Lower leg skin (tissue), 4 donors: ENCODE data around the gene PARP15. TPM values are rescaled to one million over a fixed set of nuclear protein-coding genes. Genes with fewer than 3 reads are reported as not detected.

ENCODE experiments used
- DNase-seq, 2 donors: peaks; one replicate each; pipeline ENCODE4 v3.0.0-alpha.2; 2019; ENCODE audit warnings: low spot score in 2 of 2
- H3K4me3 ChIP-seq: fragments of 200-600 bp; sonication (generic); 2 replicates; pipeline ENCODE4 v1.5.1; 2017; ENCODE audit warnings: mild to moderate bottlenecking, low read depth; ENCODE audit not compliant: poor library complexity, severe bottlenecking
- POLR2A ChIP-seq, 2 donors: fragments of 450-650 bp; IDR thresholded peaks; one replicate each; pipeline ENCODE4 v1.6.1; 2016 to 2017; ENCODE audit warnings: antibody characterized with exemption in 2 of 2, mild to moderate bottlenecking in 1 of 2, moderate library complexity in 1 of 2
- whole genome bisulfite sequencing, 2 donors: methylation state at CpG; one replicate each; pipeline ENCODE4 v1.1.5; 2018; 5-methylcytosine and 5-hydroxymethylcytosine counted together
- intact Hi-C: fragments of 100-400 bp; cut with DNase I; formaldehyde crosslinking; loops from one replicate; pipeline ENCODE4 v1.15.0; 2023; ENCODE audit warnings: low total_unique reads
- total RNA-seq, 4 donors: library from RNA; depleted of rRNA; stranded (reverse); fragments of >200 nt; gene quantifications; one replicate each; pipeline ENCODE4 v1.1.0, GENCODE V29; 2016
- TF ChIP-seq, protein P1 (sequence below), 3 donors: fragments of 450-650 bp; IDR thresholded peaks; one replicate each; pipeline ENCODE4 v1.5.1; 2016; ENCODE audit warnings: antibody characterized with exemption in 3 of 3, mild to moderate bottlenecking in 3 of 3, moderate library complexity in 2 of 3

PARP15 gene
- total RNA-seq, 4 donors from 2014 or later: 0.29 to 0.71 (median 0.38) TPM; not detected in 1

DNA sequence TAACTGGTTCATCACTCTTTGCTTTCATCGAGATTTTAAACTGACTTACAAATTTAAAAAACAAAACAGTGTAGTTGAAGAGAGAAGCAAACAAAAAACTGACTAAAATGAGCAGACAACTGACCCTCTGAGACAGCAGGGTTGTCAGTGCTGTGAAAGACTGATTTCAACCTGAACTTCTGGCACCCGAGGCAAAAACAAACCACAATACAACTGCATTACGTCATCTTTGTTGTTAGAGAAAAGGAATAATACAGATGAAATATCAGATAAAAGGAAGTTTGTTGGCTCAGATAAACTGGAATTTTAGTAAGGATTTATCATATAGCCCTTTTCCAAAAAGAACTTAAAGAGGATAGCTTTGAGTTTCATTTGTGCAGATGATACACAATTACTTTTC lies 51.1 kb downstream of the PARP15 start:
- intact Hi-C loops: no loop called here
- DNase-seq: no peak
- no peak overlapping the region for H3K4me3 ChIP-seq
- no peak for TF ChIP-seq POLR2A (IDR thresholded peaks at IDR 0.05)
- TF ChIP-seq, protein P1, sequence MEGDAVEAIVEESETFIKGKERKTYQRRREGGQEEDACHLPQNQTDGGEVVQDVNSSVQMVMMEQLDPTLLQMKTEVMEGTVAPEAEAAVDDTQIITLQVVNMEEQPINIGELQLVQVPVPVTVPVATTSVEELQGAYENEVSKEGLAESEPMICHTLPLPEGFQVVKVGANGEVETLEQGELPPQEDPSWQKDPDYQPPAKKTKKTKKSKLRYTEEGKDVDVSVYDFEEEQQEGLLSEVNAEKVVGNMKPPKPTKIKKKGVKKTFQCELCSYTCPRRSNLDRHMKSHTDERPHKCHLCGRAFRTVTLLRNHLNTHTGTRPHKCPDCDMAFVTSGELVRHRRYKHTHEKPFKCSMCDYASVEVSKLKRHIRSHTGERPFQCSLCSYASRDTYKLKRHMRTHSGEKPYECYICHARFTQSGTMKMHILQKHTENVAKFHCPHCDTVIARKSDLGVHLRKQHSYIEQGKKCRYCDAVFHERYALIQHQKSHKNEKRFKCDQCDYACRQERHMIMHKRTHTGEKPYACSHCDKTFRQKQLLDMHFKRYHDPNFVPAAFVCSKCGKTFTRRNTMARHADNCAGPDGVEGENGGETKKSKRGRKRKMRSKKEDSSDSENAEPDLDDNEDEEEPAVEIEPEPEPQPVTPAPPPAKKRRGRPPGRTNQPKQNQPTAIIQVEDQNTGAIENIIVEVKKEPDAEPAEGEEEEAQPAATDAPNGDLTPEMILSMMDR (IDR thresholded peaks at IDR 0.05): no peak
- WGBS, 2 donors: 42 to 44% methylated on average over 3 of the region's 3 CpGs

DNA sequence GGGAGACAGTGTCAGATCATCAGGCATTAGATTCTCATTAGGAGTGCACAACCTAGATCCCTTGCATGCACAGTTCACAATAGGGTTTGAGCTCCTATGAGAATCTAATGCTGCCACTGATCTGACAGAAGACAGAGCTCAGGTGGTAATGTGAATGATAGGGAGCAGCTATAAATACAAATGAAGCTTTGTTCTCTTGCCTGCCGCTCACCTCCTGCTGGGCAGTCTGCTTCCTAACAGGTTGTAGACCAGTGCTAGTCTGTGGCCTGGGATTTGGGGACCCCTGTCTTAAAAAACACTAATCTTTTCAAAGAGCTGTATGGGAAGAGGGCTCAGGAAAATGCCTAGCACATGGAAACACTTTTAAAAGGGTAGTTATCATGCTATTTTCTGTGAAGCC lies 52.3 kb downstream of the PARP15 start:
- TF ChIP-seq, protein P1 (IDR thresholded peaks at IDR 0.05): no peak
- TF ChIP-seq POLR2A (IDR thresholded peaks at IDR 0.05): no peak
- intact Hi-C loops: no loop called here

DNA sequence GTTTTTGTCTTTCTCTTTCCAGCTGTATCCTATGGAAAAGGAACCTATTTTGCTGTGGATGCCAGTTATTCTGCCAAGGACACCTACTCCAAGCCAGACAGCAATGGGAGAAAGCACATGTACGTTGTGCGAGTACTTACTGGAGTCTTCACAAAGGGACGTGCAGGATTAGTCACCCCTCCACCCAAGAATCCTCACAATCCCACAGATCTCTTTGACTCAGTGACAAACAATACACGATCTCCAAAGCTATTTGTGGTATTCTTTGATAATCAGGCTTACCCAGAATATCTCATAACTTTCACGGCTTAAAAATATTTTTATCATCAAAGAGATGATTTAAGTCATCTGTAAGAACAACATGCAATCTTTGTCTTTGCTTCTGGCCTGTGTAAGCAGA lies 58.3 kb downstream of the PARP15 start:
- no peak for DNase-seq
- TF ChIP-seq, protein P1 (IDR thresholded peaks at IDR 0.05): no peak
- TF ChIP-seq POLR2A (IDR thresholded peaks at IDR 0.05): no peak

More for the DNA sequence above, 52.3 kb downstream of the PARP15 start:
- 95 to 100% methylated on average over 1 of the region's 1 CpG for WGBS, 2 donors
- DNase-seq: no peak
- no peak overlapping the region for H3K4me3 ChIP-seq

DNA sequence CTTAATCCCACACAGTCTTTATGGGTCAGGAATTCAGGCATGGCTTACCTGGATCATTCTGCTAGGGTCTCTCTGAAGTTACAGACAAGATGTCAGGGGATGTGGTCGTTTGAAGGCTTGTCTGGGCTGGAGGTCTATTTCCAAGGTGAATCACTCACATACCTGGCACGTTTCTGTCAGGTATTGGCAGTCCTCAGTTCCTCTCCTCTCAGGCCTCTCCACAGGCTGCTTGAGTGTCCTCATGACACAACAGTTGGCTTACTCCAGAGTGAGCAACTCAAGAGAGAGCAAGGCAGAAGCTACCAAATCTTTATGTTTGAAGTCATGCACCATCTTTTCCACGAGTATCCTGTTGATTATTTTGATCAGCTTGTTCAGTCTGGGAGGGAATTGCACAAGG lies 59.2 kb downstream of the PARP15 start:
- H3K4me3 ChIP-seq: no peak overlapping the region
- TF ChIP-seq POLR2A (IDR thresholded peaks at IDR 0.05): no peak
- TF ChIP-seq, protein P1 (IDR thresholded peaks at IDR 0.05): no peak
- WGBS, 2 donors: 42 to 45% methylated on average over 3 of the region's 3 CpGs
- intact Hi-C loops: no loop called here
- no peak for DNase-seq

More for the DNA sequence above, 58.3 kb downstream of the PARP15 start:
- no peak overlapping the region for H3K4me3 ChIP-seq
- WGBS, 2 donors: 47 to 53% methylated on average over 5 of the region's 5 CpGs
- intact Hi-C loops: no loop called here

DNA sequence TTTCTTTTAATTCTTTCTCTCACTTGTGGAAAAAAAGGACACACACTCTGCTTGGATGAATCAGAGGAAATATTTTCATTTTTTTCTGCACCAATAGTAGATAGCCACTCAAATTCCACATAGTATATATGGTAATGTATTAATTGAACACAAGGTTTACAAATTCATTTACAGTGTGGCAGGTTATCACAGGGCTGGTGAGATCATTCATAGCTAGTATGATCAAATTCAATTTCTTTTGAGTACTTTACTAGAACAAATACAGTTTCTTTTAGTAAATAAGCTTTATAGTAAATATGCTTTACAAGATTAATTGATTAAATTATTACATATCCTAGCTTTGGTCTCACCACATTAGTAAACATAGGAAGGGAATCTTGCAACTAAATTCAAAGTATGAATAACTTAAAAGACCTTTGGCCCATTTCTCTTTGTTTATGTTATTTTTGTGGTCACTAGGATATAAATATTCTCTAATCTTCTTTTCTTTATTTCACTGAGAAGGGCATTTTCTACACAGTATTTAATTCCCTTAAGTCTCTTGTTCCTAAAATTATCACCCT lies 63.1 kb downstream of the PARP15 start:
- DNase-seq: no peak
- TF ChIP-seq, protein P1 (IDR thresholded peaks at IDR 0.05): no peak
- TF ChIP-seq POLR2A (IDR thresholded peaks at IDR 0.05): no peak
- intact Hi-C loops: no loop called here
- H3K4me3 ChIP-seq: no peak overlapping the region

DNA sequence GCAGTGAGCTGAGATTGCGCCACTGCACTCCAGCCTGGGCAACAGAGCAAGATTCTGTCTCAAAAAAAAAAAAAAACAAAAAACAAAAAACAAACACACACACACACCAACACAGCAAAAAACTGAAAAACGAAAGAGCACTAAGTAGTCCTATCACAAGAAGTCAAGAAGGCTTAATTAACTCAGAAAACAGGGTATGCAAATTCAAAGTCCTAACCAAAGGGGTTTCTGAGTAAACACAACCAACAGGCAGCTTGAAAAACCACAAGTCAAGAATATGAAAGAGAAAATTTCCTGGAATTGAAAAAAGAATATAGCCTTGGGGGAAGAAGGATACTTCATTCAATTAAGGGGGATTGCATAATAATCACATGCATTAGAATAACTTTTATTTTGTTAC lies 65.5 kb downstream of the PARP15 start:
- no peak for DNase-seq
- no peak overlapping the region for H3K4me3 ChIP-seq
- intact Hi-C loops: no loop called here
- WGBS, 2 donors: 78 to 86% methylated on average over 2 of the region's 2 CpGs
- TF ChIP-seq, protein P1 (IDR thresholded peaks at IDR 0.05): no peak
- TF ChIP-seq POLR2A (IDR thresholded peaks at IDR 0.05): no peak
